ENCODE data around the gene ZACN. TPM values are rescaled to one million over a fixed set of nuclear protein-coding genes. Genes with fewer than 3 reads are reported as not detected.

ZACN gene
- polyA plus RNA-seq, 3 donors from 2014 or later, result 0.59 to 0.60 TPM; not detected in 1

GRCh38 chr17:76080768-76081287, 1.8 kb downstream of the ZACN start:
- H3K4me1 Mint-ChIP-seq, result peaks cover 8 to 9% of the 10 kb centered on the region in 2 donors
- DNase-seq, result no peak
- H3K4me3 Mint-ChIP-seq, result no peak overlapping the region
- no peak overlapping the region for H3K27ac Mint-ChIP-seq
- H3K36me3 Mint-ChIP-seq, result peaks cover 0 to 11% (median 7%) of the 10 kb centered on the region in 3 donors
- peaks cover 10 to 29% (median 19%) of the 10 kb centered on the region in 3 donors for H3K27me3 Mint-ChIP-seq (ENCODE audit: low read depth in 3 of 3)
- no peaks in the 10 kb centered on the region for H3K9me3 Mint-ChIP-seq

- Mint-ChIP-seq H3K9me3 (no peaks in the 10 kb centered on the region), H3K4me3 (no peak overlapping the region), H3K36me3 (peaks cover 0 to 11% (median 7%) of the 10 kb centered on the region in 3 donors), H3K4me1 (peaks cover 7 to 9% of the 10 kb centered on the region in 2 donors), H3K27ac (peak overlapping the region in 2 of 6 donors; percentile 60 to 85), H3K27me3 (ENCODE audit: low read depth in 3 of 3) (peaks cover 10 to 24% (median 16%) of the 10 kb centered on the region in 3 donors)
- no peak for DNase-seq
Observed at GRCh38 chr17:76081295-76082210, 2.6 kb downstream of the ZACN start.

- peaks cover 6 to 14% (median 8%) of the 10 kb centered on the region in 3 donors for H3K27me3 Mint-ChIP-seq (ENCODE audit: low read depth in 3 of 3)
- no peak for DNase-seq
- H3K9me3 Mint-ChIP-seq, result no peaks in the 10 kb centered on the region
- H3K27ac Mint-ChIP-seq, result peak overlapping the region in 1 of 6 donors; percentile 8
- peaks cover 0 to 11% (median 7%) of the 10 kb centered on the region in 3 donors for H3K36me3 Mint-ChIP-seq
- no peaks in the 10 kb centered on the region for H3K4me1 Mint-ChIP-seq
- no peak overlapping the region for H3K4me3 Mint-ChIP-seq
Observed at GRCh38 chr17:76082326-76083251, 3.6 kb downstream of the ZACN start.

- Mint-ChIP-seq H3K27ac (no peak overlapping the region), H3K9me3 (no peaks in the 10 kb centered on the region), H3K4me1 (no peaks in the 10 kb centered on the region), H3K4me3 (no peak overlapping the region), H3K36me3 (peaks cover 0 to 11% (median 7%) of the 10 kb centered on the region in 3 donors), H3K27me3 (ENCODE audit: low read depth in 3 of 3) (peaks cover under 1 to 8% (median 1%) of the 10 kb centered on the region in 3 donors)
- no peak for DNase-seq
Observed at GRCh38 chr17:76083536-76084182, 4.7 kb downstream of the ZACN start.

GRCh38 chr17:76085066-76085730, 6.2 kb downstream of the ZACN start:
- Mint-ChIP-seq H3K27ac (no peak overlapping the region), H3K36me3 (peaks cover 0 to 11% (median 7%) of the 10 kb centered on the region in 3 donors), H3K9me3 (no peaks in the 10 kb centered on the region), H3K4me1 (no peaks in the 10 kb centered on the region), H3K4me3 (no peak overlapping the region), H3K27me3 (ENCODE audit: low read depth in 3 of 3) (peaks cover 0 to 6% (median 0%) of the 10 kb centered on the region in 3 donors)
- DNase-seq, result no peak

- H3K36me3 Mint-ChIP-seq, result peaks cover 0 to 11% (median 7%) of the 10 kb centered on the region in 3 donors
- no peak overlapping the region for H3K27ac Mint-ChIP-seq
- no peaks in the 10 kb centered on the region for H3K9me3 Mint-ChIP-seq
- no peak overlapping the region for H3K4me3 Mint-ChIP-seq
- no peaks in the 10 kb centered on the region for H3K4me1 Mint-ChIP-seq
- peaks cover 0 to 5% (median 0%) of the 10 kb centered on the region in 3 donors for H3K27me3 Mint-ChIP-seq (ENCODE audit: low read depth in 3 of 3)
- DNase-seq, result no peak
Observed at GRCh38 chr17:76085731-76086366, 6.9 kb downstream of the ZACN start.

GRCh38 chr17:76086384-76086783, 7.4 kb downstream of the ZACN start:
- Mint-ChIP-seq H3K9me3 (no peaks in the 10 kb centered on the region), H3K4me3 (no peak overlapping the region), H3K27me3 (ENCODE audit: low read depth in 3 of 3) (peaks cover 0 to 3% (median 0%) of the 10 kb centered on the region in 3 donors), H3K4me1 (no peaks in the 10 kb centered on the region), H3K36me3 (peaks cover 0 to 11% (median 7%) of the 10 kb centered on the region in 3 donors), H3K27ac (no peak overlapping the region)
- DNase-seq, result no peak

- H3K9me3 Mint-ChIP-seq, result no peaks in the 10 kb centered on the region
- DNase-seq, result no peak
- H3K27ac Mint-ChIP-seq, result no peak overlapping the region
- peaks cover 0 to 2% (median 1%) of the 10 kb centered on the region in 3 donors for H3K27me3 Mint-ChIP-seq (ENCODE audit: low read depth in 3 of 3)
- no peaks in the 10 kb centered on the region for H3K4me1 Mint-ChIP-seq
- peaks cover 0 to 17% (median 7%) of the 10 kb centered on the region in 3 donors for H3K36me3 Mint-ChIP-seq
- no peak overlapping the region for H3K4me3 Mint-ChIP-seq
Observed at GRCh38 chr17:76087531-76087930, 8.5 kb downstream of the ZACN start.

GRCh38 chr17:76088041-76088867, 9.3 kb downstream of the ZACN start:
- Mint-ChIP-seq H3K27ac (no peak overlapping the region), H3K27me3 (ENCODE audit: low read depth in 3 of 3) (peaks cover 0 to 2% (median under 1%) of the 10 kb centered on the region in 3 donors), H3K36me3 (peaks cover 0 to 17% (median 7%) of the 10 kb centered on the region in 3 donors), H3K4me3 (no peak overlapping the region), H3K9me3 (no peaks in the 10 kb centered on the region), H3K4me1 (no peaks in the 10 kb centered on the region)
- no peak for DNase-seq

GRCh38 chr17:76088868-76089576, 10.0 kb downstream of the ZACN start:
- Mint-ChIP-seq H3K4me1 (no peaks in the 10 kb centered on the region), H3K9me3 (no peaks in the 10 kb centered on the region), H3K27ac (no peak overlapping the region), H3K36me3 (peaks cover 0 to 17% (median 7%) of the 10 kb centered on the region in 3 donors), H3K27me3 (ENCODE audit: low read depth in 3 of 3) (peaks cover 0 to 2% (median 0%) of the 10 kb centered on the region in 3 donors), H3K4me3 (no peak overlapping the region)
- no peak for DNase-seq
